ENCODE data around the gene TTL.
"Not testable (repeated sequence)": the region's sequence is repeated elsewhere in the genome, so short reads cannot be mapped to it uniquely, and the experiment has no call there.

Gene TTL

DNA sequence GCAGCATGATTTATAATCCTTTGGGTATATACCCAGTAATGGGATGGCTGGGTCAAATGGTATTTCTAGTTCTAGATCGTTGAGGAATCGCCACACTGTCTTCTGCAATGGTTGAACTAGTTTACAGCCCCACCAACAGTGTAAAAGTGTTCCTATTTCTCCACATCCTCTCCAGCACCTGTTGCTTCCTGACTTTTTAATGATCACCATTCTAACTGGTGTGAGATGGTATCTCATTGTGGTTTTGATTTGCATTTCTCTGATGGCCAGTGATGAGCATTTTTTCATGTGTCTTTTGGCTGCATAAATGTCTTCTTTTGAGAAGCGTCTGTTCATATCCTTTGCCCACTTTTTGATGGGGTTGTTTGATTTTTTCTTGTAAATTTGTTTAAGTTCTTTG is 42.3 kb downstream of the TTL start:
- DNase-seq: not testable (repeated sequence)

DNA sequence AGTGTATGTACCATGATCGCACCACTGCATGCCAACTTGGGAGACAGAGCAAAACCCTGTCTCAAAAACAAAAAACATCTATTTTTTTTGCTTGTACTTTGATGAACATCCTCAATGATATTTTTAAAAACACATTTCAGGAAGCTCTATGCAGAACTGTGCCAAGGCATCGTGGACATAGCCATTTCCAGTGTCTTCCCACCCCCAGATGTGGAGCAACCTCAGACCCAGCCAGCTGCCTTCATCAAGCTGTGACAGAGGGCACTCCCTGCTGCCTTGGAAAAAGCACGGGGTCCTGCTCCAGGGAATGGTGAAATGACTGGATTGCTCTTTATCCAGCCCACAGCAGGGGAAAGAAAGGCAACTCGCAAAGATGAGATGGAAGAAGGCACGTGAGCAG is 46.6 kb downstream of the TTL start:
- DNase-seq: no peak

DNA sequence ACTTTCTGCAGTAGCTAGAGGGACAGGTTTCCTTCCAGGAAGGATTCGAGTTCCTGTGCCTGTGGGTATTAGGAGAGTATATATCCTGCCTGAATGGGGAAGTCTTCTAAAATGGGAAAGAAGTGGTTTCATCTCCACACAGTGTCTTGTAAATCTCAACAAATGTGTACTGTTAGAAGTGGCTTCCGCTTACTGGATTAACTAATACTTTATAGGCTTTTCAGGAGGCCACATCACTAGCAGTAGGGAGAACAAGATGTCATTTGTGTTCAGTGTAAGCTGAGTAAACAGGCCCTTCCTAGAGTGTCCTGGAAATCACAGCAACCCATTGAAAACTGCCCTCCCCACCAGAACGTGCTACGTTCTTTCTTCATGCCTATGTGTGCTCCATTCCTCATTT is 47.8 kb downstream of the TTL start:
- DNase-seq: no peak

DNA sequence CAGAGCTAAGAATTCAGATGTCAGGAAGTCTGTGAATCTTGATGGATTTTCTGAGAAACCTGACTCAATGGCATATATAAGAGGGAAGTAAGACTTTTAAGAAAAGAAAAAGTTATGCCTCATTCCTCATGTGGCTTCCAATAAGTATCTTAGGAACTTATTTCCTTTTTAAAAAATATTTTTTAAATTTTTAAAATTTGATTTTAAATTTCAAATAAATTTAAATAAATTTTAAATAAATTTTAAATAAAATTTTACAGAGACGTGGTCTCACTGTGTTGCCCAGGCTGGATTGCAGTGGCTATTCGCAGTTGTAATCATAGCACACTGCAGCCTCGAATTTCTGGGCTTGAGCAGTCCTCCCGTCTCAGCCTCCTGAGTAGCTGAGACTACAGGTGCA is 48.8 kb downstream of the TTL start:
- no peak for DNase-seq

DNA sequence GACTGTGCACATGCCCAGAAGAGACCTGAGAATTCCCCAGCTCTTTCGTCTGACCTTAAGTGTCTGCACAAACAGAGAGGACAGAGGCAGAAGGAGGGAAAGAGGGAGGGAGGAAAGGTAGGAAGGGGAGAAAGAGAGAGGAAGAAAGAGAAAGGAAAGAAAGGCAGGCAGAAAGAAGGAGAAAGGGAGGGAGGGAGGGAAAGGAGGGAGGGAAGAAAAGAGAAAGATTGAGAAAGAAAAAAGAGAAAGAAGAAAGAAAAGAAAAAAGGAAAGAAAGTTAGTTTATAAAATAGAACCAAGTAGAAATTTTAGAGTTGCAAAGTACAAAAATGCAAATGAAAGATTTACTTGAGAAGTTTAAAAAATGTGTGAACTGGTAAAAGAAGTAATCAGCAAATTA is 52.9 kb downstream of the TTL start:
- no peak for DNase-seq

DNA sequence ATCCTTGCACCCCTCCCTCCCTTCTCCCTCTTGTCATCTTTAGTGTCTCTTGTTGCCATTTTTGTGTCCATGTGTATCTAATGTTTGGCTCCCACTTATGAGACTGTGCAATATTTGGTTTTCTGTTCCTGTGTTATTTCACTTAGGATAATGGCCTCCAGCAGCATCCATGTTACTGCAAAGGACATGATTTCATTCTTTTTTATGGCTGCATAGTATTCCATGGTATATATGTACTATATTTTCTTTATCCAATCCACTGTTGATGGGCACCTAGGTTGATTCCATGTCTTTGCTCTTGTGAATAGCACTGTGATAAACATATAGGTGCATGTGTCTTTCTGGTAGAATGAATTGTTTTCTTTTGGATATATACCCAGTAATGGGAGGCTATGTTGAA is 54.7 kb downstream of the TTL start:
- DNase-seq: not testable (repeated sequence)

DNA sequence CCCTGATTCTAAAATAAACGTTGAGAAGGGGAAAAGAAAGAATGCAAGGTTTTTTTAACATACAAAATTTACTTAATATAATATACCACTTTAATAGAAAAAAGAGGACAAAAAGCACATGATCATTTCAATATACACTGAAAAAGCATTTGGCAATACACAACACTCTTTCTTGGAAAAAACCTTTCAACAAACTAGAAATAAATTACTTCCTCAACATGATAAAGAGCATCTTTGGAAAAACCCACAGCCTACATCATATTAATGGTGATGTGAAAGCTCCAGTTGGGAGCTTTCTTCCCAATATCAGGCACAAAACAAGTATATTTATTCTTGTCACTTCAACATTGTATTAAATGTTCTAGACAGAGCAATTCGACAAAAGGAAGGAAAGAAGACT is 57.4 kb downstream of the TTL start:
- DNase-seq: no peak

DNA sequence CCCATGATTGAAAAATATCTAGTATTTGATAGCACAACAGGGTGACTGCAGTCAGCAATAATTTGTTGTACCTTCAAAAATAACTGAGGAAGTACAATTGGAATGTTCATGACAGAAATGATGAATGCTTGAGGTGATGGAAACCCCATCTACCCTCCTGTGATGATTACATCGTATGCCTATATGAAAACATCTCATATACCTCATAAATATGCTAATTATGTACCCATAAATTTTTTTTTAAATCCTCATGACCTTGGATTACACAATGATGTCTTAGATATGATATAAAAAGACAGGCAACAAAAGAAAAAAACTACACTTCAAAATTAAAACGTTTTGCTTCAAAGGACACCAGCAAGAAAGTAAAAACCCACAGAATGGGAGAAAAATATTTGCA is 59.0 kb downstream of the TTL start:
- DNase-seq: no peak

DNA sequence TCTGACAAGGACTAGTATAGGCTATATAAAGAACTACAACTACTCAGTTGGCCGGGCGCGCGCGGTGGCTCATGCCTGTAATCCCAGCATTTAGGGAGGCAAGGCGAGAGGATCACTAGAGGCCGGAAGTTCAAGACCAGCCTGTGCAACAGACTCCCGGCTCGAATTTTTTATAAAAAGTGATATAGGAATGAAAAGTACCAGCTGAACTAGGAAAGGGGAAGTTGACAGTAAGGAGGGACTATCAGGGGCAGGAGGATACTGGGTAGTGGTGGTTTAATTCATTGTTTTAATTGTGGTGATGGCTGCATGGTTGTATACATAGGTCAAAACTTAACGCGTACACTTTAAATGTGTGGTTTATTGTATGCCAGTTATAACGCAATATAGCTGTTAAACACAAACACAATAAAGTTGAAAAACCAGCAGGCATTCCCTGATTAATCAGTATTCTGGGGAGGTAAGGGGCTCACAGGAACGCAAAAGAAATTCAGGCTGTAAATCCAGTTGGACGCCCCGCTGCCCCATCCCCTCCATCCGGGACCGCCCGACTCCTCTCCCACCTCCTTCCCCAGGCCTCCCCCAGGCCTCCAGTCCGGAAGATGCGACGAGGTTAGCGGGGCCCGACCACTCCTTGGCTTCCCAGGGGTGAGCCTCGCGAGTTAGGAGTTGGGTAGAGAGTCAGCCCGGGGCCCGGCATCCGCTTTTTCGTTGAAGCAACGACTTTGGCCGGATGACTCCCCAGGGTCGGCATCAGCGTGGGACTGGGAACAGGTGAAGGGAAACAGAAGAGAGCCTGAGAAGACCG is 59.6 kb downstream of the TTL start:
- peak; percentile 43 for DNase-seq

DNA sequence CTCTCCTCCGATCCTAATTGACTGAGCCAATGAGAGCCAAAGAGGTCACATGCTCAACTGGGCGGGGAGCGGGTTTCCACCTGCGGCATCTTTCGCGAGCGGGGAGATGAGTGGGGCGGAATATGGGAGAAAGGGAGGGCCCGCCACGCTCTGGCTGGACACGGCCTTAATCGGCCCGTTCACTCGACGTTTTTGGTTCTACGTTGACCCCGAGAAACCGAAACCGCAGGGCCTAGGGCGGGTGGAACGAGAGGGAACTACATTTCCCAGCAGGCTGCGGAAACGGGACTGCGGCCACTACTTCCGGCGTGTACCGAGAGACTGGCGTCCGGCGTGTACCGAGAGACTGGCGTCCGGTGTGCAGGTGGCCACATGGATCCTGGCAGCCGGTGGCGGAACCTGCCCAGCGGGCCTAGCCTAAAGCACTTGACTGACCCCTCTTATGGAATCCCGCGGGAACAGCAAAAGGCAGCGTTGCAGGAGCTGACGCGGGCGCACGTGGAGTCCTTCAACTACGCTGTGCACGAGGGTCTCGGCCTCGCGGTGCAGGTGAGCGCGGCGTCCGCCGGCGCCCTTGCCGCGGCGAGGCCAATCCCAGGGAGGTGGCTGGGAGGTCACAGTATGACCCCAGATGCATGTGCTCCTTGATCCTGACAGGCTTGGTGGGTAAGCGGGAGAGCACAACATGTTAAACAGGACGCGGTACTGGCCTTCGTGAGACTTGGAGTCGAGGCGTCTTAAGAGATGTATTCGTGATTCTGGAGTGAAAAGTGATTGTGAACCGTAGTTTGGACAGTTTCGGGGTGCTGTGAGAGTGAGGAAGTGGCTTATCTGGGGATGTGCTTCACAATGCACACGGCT is 60.4 kb downstream of the TTL start, which contains the start of gene POLR1B:
POLR1B (plus strand) TSS at position 343 of the 861 bp plus-strand sequence; CDS start at position 373, 30 bp downstream.
- DNase-seq: peak; percentile 27

DNA sequence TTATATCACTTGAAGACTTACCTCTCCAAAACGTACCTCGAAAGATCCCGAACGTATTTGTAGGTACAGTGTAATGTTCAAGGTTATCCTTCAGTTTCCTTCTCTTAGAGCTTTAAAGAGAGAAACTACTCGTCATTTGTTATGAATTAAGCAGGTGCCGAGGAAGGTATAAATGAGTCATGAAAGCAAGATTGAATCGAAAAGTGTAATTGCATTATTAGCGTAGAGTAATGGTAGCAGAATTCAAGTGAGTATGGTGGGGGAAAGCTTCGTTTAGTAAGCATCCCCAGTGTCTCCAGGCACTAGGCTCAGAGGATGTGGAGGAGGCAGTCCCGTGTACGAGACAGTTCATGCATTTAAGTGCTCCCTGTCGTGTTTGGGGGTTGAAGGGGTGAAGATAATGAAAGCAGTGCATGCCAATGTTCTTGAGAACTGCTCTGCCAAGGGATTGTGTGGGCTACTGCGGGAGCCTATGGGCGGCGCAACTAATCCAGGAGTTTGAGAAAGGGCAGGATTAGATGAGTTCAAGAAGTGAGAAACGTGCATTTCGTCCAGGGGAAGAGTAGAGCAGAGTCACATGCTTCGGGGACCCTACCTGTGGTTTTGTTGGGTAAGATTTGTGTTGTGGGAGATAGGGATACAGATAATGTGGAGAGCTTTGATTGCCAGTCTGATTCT is 61.2 kb downstream of the TTL start:
- no peak for DNase-seq

DNA sequence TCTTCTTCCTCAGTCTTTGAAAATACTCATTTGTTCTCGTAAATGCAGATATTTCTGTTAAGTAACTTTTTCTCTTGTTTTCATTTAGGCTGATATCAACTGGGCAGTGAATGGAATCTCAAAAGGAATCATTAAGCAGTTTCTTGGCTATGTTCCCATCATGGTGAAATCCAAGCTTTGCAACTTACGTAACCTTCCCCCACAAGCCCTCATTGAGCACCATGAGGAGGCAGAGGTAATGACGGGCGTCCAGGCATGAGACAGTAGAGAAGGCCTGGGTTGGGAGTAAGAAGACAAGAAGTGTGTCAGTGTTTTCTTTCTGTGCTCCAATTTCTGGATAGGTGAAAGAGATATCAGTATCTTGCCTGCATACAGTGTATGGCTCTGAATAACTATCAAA is 65.4 kb downstream of the TTL start:
- no peak for DNase-seq

DNA sequence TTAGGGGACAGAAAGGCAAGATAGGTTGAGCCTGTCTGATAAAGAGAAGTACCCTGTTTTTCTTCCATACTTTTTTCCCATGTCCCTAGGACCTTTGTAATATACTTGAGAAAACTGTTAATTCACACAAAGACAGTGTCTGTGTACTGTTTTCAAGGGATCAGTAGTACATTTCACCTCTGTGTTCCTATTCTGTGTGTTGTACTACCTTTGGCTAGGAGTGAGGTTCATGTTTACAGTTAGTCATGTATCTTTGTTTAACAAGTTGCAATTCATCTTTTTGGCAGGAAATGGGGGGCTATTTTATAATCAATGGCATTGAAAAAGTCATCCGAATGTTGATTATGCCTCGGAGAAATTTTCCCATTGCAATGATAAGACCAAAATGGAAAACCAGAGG is 67.0 kb downstream of the TTL start:
- DNase-seq: no peak

DNA sequence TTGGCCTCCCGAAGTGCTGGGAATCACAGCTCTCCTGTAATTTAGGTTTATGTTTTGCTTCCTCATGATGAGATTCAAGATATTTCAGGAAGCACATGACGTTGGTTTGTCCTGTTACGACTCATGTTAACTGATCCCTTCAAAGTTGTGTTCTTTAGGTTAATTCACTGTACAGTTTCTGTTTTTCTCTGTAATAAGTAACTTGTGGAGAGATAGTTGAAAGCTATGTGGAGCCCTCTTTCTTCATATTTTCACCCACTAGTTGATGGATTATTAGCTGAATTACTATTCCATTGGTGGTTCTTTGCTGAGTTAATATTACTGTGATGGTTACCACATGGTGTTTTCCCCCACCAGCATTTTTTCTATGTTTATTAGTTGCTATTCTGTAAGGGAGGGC is 84.1 kb downstream of the TTL start:
- no peak for DNase-seq

DNA sequence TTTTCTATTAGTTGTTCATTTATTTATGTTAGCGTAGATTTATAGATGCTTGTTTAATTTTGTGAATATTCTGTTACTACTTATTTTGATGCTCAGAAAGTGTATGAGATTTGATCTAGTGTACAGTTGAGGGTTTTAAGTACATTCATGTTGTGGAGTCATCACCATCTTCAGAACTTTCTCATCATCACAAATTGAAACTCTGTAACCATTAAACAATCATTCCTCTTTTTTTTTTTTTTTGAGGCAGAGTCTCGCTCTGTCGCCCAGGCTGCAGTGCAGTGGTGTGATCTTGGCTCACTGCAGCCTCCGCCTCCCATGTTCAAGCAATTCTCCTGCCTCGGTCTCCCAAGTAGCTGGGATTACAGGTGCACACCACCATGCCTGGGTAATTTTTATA is 84.6 kb downstream of the TTL start:
- DNase-seq: not testable (repeated sequence)

DNA sequence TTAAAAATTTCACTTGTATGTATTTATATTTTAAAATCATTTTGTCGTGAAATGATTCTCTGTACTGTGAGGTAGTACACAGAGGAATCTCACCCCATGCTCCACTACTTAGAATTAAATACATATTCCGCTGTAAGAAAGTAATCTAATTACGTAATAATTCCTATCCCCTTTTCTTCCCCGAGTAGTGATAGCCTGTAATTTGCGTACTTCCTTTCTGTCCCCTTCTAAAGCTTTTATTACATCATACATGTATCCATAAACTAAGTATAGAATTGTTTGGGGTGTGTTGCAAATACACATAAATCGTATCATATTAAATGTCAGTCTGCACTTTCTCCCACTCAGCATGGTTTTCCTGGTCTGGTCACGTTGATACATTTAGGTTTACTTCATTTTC is 90.0 kb downstream of the TTL start:
- DNase-seq: no peak

DNA sequence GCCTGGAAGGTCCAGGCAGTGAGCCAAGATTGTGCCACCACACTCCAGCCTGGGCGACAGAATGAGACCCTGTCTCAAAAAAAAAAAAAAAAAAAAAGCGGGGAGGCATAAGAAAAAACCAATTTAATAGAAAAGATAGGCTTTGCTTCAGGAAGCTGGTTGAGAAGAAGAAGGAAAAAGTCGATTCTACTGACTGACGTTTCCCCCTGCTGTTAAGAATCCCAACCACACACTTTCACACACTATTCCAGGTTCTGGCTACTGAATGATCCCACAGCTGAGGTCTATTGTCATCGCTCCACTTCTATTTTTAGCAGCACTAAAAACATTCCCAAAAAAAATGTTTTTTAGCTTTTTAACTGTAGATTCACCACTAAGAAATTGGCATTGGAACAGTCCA is 95.8 kb downstream of the TTL start:
- DNase-seq: no peak

DNA sequence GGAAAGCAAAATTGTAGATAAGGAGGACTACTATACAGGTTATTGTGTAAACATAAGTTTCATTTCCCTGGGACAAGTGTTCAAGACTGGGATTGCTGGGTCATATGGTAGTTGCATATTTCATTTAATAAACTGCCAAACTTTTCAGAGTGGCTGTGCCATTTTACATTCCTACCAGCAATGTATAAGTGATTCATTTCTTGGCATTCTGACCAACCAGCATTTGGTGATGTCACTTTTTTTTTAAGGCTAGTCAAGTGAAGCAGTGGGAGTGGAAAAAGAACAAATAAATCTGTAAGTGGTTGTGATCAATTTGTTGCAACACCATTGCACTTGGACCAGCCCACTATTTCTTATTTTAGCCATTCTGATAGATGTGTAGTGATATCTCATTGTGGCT is 97.3 kb downstream of the TTL start:
- no peak for DNase-seq

DNA sequence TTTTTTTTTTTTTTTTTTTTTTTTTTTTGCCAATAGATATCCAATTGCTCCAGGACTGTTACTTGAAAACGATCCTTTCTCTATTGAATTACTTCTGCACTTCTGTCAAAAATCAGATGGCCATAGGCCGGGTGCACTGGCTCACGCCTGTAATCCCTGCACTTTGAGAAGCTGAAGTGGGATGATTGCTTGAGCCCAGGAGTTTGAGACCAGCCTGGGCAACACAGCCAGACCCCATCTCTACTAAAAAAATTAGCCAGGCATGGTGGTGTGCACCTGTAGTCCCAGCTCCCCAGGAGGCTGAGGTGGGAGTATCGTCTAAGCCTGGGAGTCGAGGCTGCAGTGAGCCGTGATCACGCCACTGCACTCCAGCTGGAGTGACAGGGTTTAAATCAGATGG is 98.1 kb downstream of the TTL start:
- no peak for DNase-seq

DNA sequence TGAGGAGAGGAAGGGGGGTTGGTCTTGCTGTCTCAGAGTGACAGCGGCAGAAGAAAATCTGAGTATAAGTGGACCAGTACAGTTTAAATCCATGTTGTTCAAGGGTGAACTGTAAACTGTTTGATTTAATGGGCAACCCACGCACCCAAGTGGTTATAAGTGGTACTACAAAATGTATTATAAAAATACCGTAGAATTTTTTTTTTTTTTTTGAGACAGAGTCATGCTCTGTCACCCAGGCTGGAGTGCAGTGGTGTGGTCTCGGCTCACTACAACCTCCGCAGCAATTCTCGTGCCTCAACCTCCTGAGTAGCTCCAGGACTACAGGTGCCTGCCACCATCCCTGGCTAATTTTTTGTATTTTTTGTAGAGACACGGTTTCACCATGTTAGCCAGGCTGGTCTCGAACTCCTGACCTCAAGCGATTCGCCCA is 100.4 kb downstream of the TTL start:
- DNase-seq: peak; percentile 50

DNA sequence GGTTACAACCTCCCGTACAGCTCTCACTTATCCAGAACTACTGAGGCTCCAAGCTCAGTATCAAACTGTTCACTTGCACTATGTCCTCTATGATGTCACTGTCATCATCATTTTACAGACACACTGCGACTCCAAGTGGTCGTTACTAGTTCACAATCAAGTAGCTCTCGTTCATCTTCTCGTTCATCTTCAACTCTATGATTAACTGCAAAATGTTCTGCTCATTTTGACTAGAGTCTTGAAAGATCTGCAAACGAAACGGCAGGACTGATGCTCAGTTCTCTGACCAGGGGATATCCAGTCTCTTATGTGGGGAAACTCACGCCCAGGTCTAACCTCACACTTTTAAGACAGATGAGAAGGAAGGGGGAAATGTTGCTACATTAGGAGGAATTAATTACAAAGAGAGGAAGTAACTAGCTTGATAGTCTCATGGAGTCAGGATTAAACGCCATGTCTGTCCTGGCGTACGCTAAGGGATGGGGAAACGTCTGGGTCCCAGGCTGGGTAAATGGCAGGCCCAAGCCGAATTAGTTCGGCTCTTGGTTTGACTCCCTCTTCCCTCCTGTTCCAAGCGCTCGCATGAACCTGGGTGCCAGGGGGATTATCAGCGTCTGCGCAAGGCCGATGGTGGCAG is 101.7 kb downstream of the TTL start:
- DNase-seq: no peak

DNA sequence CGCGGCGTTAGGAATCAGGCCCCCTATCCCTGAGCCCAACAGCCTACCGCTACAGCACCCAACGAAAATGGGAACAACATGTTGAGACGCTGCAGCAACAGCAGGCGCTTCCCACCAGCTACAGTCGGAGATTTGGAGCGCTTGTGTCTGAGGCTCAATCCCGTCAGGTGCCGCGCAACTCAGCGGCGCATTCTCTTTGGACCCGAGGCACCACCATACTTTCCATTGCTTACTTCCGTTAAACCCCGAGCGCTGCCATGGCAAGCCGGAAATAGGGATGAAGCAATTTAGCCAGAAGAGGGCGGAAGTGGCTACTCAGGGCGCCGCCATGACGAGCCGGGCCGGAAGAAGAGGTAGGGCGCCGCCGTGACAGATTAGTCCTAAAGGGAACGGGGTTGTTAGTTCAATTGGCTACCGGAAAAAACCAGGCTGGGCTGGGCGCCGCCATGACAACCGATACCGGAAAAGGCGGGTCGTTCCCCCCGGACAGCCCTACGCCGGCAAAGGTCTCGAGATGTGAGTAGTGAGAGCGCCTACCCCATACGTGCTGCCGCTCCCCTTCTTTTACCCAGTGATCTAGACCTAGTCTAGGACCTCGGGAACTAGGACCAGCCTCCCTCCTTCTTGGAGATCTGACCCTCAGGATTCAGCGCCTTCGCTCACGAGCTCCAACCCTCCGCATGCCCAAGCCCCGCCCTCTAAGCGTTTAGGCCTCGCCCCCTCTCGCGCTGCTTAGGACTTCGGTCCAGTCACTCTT is 102.4 kb downstream of the TTL start, which contains the start of gene CHCHD5:
CHCHD5 (plus strand) TSS at position 476 of the 757 bp plus-strand sequence; CDS start at position 515, 39 bp downstream.
- DNase-seq: peak; percentile 86

Measured in NCI-H748 treated with DMSO at 0.1 percent for 48 hours (cell line).